NCI-H748 treated with DMSO at 0.1 percent for 48 hours (cell line): ENCODE results near the gene CEP85.
"Not testable (repeated sequence)": the region's sequence is repeated elsewhere in the genome, so short reads cannot be mapped to it uniquely, and the experiment has no call there.

Source experiments
- DNase-seq: peaks from one replicate; lab custom pipeline; 2025; lab: John Stamatoyannopoulos, UW

The CEP85 gene

DNA sequence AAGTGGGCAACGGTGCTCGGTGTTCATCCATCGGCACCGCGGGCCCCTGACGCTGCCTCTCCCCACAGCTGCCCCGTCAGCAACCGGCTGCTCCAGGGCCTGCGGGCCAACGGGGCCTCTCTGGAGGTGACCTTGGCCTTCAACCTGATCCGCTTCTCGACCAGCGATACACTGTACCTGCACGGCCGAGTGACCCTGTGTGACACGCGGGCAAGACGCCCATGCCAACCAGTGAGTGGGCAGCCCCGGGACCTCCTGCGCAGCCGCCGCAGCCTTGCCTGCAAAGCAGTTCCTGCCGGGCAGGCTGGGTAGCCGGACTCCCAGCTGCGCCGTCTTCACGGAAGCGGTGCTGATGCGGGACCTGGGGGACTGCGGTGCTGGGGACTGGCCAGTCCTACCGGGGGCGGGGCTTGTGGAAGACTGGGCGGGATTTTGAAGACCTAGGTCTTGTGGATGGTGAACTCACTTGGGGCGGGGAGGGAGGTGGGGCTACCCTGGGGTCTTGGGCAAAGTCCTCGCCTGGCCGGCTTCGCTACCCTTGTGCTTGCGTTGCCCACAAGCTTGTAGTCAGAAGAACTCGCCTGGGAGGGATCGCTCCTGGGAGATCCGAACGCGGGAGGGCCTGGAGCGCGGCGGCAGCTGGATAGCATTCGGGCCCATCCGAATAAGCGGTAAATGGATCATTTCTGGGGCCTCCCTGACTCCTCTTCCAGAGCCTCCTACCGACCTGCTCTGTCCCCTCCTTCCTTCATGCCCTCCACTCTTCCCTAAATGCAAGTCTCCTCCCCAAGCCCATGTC, 8.8 kb upstream of the CEP85 start:
- peak; percentile 9 for DNase-seq

DNA sequence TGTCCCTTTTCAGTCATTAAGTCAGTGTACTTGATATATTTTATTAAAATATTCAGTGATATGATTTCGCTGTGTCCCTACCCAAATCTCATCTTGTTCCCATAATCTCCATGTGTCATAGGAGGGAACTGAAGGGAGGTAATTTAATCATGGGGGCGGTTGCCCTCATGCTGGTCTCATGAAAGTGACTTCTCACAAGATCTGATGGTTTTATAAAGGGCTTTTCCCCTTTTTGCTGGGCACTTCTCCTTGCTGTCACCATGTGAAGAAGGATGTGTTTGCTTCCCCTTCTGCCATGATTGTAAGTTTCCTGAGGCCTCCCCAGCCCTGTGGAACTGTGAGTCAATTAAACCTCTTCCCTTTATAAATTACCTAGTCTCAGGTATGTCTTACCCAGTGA, 3.3 kb upstream of the CEP85 start:
- DNase-seq: not testable (repeated sequence)

DNA sequence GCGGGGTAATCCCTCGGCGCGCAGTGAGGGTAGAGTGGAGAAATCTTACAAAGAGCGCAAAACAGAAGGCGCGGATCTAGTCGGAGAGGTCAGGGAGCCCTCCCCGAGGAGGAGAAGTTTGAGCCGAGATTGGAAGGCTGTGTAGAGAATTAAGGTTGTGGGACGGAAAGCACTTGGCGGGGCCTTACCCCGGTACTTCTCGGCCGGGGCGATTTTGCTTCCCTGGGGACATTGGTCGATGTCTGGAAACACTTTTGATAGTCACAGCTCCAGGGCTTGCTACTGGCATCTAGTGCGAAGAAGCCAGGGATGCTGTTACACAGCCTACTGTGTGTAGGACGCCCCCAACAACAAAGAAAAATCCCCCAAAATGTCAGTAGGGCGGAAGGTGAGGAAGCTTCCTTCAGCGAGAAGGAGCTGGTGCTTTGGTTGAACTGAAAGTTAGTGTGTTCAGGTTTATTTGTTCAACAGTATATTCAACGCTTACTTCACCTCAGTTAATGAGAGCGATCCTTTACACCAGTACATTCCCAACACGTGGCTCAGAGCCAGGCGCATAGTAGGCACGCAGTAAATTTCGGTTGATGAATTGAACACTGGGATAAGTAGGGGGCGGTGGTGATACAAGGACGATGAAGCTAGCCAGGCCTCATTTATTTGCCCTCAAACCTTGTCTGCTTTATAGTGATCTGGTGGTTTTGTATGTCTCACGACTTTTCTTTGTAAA, 807 bp downstream of the CEP85 start:
- DNase-seq: no peak

DNA sequence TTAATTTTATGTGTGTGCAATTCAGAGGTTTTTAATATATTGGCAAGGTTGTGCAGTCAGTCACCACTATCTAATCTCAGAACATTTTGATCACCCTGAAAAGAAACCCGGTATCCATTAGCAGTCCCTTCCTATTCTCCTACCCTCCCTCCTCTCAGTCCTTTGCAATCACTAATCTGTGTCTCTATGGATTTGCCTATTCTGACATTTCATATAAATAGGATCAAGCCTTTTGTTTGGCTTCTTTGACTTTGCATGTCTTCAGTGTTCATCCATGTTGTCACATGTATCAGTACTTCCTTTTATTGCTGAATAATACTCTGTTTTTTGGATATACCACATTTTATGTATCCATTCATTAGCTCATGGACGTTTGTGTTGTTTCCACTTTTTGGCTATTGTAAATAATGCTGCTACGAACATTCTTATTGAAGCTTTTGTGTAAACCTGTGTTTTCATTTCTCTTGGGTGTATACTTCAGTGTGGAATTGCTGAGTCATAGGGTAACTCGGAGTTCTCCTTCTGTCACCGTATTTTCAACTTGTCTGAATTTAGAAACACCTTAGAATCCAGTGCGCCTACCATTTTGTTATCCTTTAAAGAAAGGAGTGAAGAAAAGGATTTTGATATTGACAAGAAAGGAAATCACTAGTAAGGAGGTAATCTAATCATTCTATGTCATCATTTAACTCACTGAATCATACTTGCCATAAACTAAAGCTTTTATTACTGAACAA, 3.4 kb downstream of the CEP85 start:
- no peak for DNase-seq

DNA sequence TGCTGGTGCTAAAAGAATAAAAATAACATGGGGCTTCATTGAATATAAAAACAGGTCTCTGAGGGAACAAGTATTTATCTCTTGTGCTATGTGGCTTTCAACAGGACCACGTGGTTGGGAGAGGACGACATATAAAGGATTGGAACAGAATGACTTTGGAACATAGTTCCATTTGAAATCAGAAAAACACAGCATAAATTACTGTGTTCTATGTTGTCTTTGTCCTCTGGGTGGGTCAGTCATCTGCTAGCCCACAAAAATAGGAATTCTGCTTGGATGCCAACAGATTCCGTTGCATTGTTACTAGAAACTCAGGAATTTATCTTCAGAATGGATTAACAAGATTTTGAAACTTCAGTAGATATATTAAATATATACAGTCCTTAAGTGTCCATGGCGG, 5.9 kb downstream of the CEP85 start:
- DNase-seq: no peak

DNA sequence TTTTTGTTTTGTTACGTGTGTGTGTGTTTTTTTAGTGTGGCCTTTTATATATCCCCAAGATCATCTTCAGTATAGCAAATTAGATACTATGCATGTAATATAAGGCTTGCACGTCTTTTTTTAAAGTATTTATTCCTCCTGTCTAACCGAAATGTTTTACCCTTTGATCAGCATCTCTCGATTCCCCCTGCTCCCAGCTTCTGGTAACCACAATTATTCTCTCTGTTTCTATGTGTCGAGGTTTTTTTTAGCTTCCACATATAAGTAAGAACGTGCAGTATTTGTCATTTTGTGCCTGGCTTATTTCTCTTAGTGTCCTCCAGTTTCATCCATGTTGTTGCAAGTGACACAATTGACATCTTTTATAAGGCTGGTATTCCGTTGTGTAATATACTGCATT, 18.7 kb downstream of the CEP85 start:
- DNase-seq: no peak

DNA sequence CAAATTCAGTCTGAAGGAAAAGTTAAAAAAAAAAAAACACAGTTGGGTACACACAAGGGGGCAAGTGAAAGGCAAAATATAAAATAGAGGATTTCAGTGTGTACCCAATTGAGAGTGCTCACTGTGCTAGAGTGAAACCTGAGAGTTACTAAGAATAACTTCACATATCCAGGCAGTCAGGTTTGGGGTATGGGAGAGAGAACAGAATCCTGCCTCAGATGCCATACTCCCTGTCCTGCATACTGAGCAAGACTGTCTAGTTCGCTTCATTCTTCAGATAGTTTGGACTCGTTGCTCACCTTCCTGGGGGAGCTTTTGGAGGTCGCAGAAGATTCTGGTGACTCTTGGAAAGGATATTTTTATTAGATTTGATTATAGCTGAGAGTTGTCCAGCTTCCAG, 20.4 kb downstream of the CEP85 start:
- DNase-seq: no peak

DNA sequence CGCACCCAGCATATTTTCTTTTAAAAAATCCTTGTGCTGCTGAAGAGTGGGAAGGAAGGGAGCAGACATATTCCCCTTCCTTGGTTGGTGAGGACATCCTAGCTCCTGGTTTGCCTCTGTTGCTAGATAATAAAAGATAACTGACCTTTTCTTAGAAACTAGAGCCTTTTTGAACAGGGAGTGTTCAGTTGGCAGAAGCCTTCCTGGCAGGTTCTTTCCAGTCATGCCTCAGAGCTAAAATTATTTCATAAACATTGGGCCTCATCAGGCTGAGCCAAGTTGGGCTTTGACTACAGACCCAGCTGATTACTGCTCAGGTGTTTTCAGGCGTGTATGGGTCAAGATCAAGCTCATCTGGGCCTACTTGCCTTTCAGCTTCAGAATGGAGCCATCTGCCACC, 23.2 kb downstream of the CEP85 start:
- no peak for DNase-seq

DNA sequence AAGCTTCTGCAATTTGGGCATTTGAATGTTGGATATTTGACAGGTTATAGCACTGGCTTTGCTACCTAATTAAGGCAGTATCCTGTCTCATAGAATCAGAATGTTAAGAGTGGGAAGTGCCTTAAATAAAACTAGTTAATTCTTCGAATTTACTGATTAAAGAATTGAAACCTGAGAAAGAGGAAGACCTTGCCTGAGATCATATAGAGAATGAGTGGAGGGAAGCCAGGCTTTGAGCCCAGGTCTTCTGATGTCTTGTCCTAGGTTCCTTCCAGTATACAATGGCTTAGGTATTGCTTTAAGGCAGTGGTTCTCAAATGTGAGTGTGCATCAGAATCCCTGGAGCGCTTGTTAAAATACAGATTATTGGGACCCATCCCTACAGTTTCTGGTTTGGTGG, 25.0 kb downstream of the CEP85 start:
- DNase-seq: no peak

DNA sequence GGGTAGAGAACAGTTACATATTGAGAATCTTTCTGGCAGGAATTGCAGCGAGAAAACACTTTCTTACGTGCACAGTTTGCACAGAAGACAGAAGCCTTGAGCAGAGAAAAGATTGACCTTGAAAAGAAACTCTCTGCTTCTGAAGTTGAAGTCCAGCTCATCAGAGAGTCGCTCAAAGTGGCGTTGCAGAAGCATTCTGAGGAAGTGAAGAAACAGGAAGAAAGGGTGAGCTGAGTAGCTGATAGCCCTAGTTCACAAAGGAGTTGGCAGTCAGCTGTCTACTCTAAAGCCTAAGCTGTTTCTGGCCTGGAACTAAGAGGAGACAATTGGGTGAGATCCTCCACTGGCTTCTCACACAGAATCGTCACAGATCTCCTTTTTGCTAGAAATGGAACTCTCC, 25.6 kb downstream of the CEP85 start:
- no peak for DNase-seq

DNA sequence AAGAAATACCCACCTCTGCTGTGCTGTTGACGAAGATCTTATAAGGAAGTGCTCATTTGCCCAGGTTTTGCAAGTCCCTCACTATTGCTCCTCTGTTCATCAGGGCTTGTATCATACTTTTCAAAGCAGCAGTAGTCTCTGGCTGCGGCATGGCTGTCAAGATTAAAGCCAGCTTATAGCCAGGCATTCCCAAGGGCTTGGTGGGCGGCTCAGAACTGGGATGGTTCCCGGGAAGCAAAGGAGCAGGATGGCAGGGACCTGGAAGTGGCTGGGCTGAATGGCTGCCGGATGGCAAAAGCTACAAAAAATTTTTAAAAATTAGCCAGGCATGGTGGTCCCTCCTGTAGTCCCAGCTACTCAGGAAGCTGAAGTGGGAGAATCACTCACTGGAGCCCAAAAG, 29.2 kb downstream of the CEP85 start:
- no peak for DNase-seq

DNA sequence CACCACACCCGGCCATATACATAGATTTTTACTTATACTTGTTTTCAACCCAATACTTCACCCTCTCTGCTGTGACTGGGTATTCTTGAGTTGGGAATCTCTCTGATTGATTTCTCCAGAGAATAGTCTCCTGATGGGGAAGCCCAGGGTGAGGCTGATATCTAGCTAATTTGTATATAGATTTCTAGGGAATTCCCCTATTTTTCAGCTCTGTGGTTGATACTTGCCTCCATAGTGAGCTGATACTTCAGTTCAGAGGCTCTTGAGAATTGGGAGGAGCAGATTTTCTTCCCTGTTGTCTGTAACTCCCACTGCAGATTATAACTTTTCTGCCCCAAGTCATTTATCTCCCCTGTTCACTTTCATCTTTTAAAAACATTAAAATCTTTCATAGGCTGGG, 31.4 kb downstream of the CEP85 start:
- DNase-seq: no peak

DNA sequence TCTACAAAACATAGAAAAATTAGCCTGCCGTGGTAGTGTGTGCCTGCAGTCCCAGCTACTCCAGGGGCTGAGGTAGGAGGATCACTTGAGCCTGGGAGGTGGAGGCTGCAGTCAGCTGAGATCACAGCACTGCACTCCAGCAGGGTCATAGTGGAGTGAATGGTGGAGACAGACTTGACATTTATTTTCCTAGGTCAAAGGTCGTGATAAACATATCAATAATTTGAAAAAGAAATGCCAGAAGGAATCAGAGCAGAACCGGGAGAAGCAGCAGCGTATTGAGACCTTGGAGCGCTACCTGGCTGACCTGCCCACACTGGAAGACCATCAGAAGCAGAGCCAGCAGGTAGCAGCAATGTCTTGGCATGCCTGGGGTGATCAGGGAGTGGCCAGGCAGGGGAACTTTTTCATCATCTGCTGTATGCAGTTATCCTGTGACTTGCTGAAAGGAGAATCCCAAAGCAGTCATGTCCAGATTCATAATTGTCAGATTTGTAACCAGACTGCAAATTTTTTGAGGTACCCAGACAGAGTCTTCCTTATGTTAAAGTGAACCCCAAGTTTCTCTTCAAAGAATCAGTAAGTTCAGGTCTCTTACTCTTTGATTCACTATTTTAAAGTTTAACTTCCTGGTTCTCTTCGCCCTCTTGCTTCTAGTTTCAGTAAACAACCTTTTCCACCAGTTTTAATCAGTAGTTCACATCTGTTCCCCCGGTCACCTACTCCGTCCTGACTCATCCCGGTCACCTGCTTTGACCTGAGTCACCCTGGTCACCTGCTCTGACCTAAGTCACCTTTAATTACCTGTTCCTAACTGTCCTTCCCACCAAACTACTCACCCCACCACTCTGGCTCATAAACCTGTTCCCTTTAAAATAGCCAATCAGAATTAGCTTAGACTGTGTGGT, 34.5 kb downstream of the CEP85 start:
- no peak for DNase-seq

DNA sequence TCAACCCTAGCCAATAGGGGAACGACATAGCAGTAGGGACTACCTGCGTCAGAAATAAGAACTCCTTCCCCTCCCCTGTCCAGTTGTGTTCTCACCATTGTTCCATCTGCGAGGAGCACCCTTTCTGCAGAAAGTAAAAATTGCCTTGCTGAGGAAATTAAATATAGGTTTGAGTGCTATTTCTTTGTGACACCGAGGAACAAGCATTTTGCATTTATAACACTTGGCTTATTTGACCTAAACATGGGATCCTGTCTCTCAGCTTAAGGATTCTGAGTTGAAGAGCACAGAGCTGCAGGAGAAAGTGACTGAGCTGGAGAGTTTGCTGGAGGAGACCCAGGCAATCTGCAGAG, 35.2 kb downstream of the CEP85 start:
- no peak for DNase-seq

DNA sequence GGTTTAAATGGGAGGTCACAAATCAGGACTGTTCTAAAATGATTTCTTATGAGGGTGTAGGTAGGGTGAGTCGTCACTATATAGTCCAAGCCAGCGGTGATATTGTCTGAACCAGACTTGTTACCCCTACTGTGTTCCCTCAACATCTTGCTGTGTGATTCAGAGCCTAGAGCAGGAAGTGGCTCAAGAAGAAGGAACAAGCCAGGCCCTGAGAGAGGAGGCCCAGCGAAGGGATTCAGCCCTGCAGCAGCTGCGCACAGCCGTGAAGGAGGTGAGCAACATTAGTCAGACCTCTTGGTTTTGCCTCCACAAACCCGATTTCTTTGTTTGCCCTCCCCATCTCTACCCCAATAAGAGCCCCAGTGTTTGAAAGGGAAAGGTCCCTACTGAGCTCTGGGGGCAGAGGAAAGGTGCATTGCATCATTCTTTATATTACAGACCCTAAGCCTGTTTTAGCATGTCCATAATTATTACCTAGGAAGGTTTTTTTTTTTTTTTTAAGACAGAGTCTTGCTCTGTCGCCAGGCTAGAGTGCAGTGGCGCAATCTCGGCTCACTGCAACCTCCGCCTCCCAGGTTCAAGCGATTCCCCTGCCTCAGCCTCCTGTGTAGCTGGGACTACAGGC, 40.9 kb downstream of the CEP85 start:
- no peak for DNase-seq

DNA sequence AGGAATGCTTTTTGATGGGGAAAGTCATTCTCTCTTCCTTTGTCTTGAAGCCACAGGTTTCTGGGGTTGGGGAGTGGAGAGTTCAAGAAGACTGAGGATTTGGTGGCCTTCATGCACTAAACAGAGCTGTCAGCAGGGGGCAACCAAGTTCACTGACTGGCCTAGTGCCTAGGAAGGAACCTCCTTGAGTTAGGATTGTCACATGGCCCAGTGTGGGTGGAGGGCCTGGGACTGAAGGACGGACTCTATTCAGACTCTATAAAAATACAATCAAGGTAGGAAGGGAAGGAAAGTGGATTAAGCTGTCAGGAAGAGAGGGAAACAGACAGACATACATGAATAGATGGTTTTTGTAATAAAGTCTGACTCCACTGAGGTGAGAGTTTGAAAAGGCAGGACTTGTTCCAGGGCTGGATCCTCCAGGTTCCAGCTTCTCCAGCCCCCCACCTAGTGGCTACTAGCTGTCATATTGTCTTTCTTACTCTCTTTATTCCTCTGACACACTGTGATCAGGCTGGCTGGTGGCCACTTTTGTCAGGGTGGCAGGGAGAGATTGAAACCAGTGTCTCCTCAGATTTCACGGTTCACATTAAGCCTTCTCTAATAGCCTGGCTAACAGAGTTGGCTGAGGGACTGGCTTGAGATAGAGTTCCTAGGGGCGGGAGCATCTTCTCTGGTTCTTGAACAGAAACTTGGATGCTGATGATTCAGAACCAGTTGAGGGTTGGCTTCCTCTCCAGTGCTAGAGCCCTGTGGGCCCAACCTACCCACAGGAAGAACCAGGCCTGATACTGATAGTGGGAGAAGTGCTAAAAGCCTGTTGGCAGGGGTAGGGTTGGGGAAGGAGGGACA, 41.8 kb downstream of the CEP85 start:
- DNase-seq: peak; percentile 1

DNA sequence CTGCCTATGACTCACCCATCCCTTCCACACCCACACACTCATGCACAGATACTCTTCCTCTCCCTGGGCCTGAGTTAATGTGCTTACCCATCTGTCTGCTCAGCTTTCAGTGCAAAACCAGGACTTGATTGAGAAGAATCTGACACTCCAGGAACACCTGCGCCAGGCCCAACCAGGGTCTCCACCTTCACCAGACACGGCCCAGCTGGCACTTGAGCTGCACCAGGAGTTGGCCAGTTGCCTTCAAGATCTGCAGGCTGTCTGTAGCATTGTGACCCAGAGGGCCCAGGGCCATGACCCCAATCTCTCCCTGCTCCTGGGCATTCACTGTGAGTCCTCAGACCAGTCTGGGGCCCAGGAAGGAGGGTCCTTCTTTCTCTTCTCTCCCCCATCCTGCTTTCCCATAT, 42.4 kb downstream of the CEP85 start:
- DNase-seq: no peak

DNA sequence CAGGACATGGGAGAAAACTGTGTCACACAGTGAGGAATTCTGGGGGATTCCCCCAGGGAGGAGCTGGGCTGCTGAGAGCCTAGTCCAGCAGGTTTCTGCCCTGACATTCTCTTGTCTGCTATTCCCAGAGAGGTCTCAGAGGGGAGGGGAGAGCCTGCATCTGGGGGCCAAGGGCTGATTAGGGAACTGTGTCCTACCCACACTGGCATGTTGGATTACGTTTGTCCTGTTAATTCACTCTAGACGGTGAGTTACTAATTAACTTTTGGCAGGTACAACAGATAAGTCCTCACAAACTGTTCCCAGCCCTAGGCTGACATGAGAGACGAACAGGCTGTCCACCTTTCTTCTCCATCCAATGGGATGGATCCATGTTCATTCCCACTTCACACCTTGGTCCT, 43.3 kb downstream of the CEP85 start:
- DNase-seq: no peak

DNA sequence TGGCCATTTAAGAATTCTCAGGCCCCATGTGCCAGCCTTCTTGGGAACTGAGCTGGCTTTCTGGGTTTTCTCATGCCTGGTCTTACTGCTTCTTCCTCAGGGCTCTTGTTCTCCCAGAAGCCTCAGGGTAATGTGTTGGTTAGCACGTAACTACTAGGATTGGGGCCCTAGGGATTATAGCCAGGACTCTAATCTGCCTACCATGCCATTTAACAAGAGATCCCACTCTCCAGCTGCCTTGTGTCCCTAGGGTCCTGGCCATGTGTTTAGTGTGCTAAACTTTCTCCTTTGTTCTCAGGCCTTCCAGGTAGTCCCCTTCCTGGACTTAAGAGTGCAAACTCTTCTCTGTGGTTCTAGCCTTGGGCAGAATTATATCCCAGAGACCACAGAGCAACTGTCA, 43.7 kb downstream of the CEP85 start:
- DNase-seq: no peak

DNA sequence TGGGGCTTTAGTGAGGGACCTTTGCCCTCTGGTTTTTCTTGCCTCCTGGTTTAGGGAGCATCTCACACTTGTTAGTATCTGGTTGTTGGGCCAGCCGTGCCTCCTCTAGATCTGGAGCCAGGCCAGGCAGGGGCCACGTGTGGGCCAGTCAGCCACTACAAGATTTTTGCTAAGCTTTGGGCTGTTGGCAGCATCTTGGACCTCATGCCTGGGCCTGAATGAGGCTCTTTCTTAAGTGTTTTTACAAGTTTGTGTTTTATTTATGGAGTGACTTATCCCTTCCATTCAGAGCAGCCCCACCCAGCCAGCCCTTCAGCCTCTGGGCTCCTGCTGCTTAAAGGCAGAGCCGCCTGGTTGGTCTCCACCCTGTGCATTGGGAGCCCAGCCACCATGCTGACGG, 44.3 kb downstream of the CEP85 start:
- DNase-seq: no peak
